Omental fat pad (tissue), 4 donors: Measurements from ENCODE around the gene STX7. TPM values are rescaled to one million over a fixed set of nuclear protein-coding genes. Genes with fewer than 3 reads are reported as not detected.

ENCODE experiments used
- ATAC-seq: fragments of 150-250 bp; one replicate; pipeline ENCODE4 v1.9.1; 2016; ENCODE audit warnings: mild to moderate bottlenecking, moderate library complexity; ENCODE audit not compliant: low FRiP score
- DNase-seq: peaks from one replicate; pipeline ENCODE4 v3.0.0-alpha.2; 2019; ENCODE audit warnings: low spot score
- total RNA-seq, 4 donors: library from RNA; depleted of rRNA; stranded (reverse); fragments of >200 nt; gene quantifications; one replicate each; pipeline ENCODE4 v1.1.0, GENCODE V29; 2016
- TF ChIP-seq, protein P1 (sequence below), 3 donors: fragments of 450-650 bp; IDR thresholded peaks; one replicate each; pipeline ENCODE4 v1.5.1; 2016 to 2017; ENCODE audit warnings: antibody characterized with exemption in 3 of 3, mild to moderate bottlenecking in 3 of 3, moderate library complexity in 2 of 3

The STX7 gene
- total RNA-seq, 4 donors from 2014 or later = 36.1 to 78.3 (median 48.2) TPM

- ATAC-seq (no peak), DNase-seq (no peak)
- TF ChIP-seq, protein P1, sequence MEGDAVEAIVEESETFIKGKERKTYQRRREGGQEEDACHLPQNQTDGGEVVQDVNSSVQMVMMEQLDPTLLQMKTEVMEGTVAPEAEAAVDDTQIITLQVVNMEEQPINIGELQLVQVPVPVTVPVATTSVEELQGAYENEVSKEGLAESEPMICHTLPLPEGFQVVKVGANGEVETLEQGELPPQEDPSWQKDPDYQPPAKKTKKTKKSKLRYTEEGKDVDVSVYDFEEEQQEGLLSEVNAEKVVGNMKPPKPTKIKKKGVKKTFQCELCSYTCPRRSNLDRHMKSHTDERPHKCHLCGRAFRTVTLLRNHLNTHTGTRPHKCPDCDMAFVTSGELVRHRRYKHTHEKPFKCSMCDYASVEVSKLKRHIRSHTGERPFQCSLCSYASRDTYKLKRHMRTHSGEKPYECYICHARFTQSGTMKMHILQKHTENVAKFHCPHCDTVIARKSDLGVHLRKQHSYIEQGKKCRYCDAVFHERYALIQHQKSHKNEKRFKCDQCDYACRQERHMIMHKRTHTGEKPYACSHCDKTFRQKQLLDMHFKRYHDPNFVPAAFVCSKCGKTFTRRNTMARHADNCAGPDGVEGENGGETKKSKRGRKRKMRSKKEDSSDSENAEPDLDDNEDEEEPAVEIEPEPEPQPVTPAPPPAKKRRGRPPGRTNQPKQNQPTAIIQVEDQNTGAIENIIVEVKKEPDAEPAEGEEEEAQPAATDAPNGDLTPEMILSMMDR (IDR thresholded peaks at IDR 0.05) = no peak
Measured at GRCh38 chr6:132418235-132418965, 94.5 kb downstream of the STX7 start.

DNA sequence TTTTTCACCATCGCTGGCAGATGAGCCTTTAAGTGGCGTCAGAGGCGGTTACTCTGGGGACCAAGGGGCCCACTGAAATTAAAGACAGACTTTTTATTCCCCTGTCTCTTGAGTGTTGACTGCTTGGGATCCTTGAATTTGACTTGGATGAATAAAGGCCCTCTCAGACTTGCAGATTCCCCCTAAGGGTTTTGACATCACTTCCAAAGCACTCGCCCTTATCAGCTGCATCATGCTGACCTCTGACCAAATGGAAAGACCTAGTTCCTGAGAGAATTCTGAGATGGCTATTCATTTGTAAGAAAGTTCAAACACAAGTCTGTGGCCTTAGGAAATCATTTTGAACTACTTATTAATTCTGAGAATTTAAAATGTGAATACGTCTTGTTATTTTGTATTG is 98.2 kb downstream of the STX7 start:
- no peak for DNase-seq
- ATAC-seq = no peak
- TF ChIP-seq, protein P1 (IDR thresholded peaks at IDR 0.05) = no peak

DNA sequence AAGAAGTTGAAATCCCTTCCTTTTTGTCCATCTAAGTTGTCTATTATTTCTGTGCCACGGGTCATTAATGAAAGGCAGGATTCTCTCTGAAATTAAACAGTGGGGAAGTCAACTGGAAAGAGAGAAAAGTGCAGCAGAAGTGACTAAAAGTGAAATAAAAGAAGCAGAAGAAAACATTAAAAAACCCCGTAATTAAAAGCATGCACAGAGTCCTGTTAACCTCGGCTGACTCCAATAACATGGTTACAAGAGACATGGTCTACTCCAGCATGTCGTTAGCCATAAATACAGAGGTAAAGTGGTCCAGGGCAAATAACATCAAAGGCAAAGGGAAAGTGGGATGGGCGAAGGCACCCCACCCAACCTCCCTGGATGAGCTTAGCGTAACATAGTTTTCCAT is 98.6 kb downstream of the STX7 start:
- DNase-seq = no peak
- ATAC-seq = no peak
- TF ChIP-seq, protein P1 (IDR thresholded peaks at IDR 0.05) = no peak

DNA sequence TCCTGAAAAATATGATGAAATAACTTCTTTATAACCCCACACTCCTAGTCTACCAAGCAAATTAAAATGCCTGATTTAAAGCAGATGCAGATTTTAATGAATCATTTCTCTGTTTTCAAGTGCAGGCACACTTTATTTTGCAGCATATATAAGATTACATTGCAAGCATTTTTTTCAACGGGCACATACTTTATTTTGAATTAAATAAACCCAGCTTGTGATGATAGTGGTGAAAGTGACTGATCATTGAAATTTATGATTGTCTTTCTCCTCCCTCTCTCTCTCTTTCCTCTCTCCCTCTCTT is 99.5 kb downstream of the STX7 start:
- ATAC-seq = no peak
- TF ChIP-seq, protein P1 (IDR thresholded peaks at IDR 0.05) = no peak

DNA sequence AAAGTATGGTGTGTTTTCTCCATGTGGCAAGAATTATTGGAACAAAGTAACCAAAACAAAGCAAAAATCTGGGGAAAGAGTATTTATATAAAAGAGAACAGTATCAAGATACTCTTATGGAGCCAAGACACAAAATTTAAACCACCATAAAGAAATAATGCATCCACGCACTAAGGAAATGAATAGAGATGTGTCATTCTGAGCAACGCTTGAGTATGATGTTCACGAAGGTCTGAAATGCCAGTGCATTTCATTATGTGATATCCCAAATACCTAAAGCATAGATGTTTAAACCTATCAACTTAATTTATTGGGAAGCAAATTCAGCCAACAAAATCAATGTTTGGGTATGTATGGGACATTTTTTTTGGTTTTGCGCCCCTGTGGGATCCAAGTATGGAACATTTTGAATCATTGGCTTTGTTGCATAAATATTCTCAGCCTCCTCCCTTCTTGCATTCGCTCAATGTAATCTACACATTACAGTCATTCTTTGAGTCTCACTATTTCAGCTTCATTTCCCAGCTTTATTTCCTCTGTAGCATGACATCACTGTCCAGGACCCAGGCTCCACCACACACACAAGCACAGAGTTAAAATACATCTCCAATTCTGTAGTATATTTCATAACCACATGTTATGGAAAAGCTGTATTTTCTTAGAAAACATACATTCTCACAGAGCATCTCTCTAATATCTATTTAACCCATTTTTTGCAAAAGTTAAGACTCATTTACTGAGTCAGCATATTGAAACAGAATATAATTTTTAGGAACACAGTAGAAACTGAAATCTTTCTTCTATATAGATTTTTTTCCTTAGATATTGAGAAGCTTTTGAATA is 100.0 kb downstream of the STX7 start:
- no peak for ATAC-seq
- TF ChIP-seq, protein P1 (IDR thresholded peaks at IDR 0.05) = no peak
- DNase-seq = no peak

More for the DNA sequence above, 99.5 kb downstream of the STX7 start:
- DNase-seq = no peak

- DNase-seq (no peak), ATAC-seq (no peak)
- TF ChIP-seq, protein P1 (IDR thresholded peaks at IDR 0.05) = no peak
Measured at GRCh38 chr6:132411296-132411695, 101.6 kb downstream of the STX7 start.
